ENCODE data around the gene TNS4.

GRCh38 chr17:40511667-40512220 is 10.3 kb upstream of the TNS4 start:
- no peak for TF ChIP-seq POLR2A (IDR thresholded peaks at IDR 0.05)
- TF ChIP-seq CTCF (IDR thresholded peaks at IDR 0.05): no peak
